ENCODE data around the gene GBA2.

- TF ChIP-seq CTCF (IDR thresholded peaks at IDR 0.05), result no peak
- TF ChIP-seq POLR2A (IDR thresholded peaks at IDR 0.05), result no peak
These were observed 18.4 kb upstream of the GBA2 start for GRCh38 chr9:35767458-35767857.
